ENCODE results near the gene PFN3. TPM values are rescaled to one million over a fixed set of nuclear protein-coding genes. Genes with fewer than 3 reads are reported as not detected.

Gene PFN3
- total and polyA plus RNA-seq, 2 of the 13 experiments (the other 11 are each of a cell fraction or from before 2014, with no cell fraction given), result not detected

GRCh38 chr5:177446200-177447065 is 46.0 kb upstream of the PFN3 start, which contains the start of gene PRR7 (continued):
- no peak for TF ChIP-seq JDP2 (CRISPR knock-in tag; IDR thresholded peaks at IDR 0.05; ENCODE audit: borderline replicate concordance)
- no peak for TF ChIP-seq ZNF510 (CRISPR knock-in tag; IDR thresholded peaks at IDR 0.05; ENCODE audit: low read depth)
- TF ChIP-seq SNRNP70 (IDR thresholded peaks at IDR 0.05; ENCODE audit: low read depth, low read length), result no peak
- peak; percentile 50 for TF ChIP-seq POLR2G (IDR thresholded peaks at IDR 0.05; ENCODE audit: low read depth, low read length)
- no peak for TF ChIP-seq ZBTB8A (CRISPR knock-in tag; IDR thresholded peaks at IDR 0.05; ENCODE audit: borderline replicate concordance, low read depth)
- TF ChIP-seq GLI4 (CRISPR knock-in tag; IDR thresholded peaks at IDR 0.05; ENCODE audit: borderline replicate concordance), result no peak
- no peak for TF ChIP-seq PBX3 (CRISPR knock-in tag; IDR thresholded peaks at IDR 0.05; ENCODE audit: borderline replicate concordance)
- no peak for TF ChIP-seq ZMYM3 (CRISPR knock-in tag; IDR thresholded peaks at IDR 0.05)
- TF ChIP-seq ZNF816 (CRISPR knock-in tag; IDR thresholded peaks at IDR 0.05; ENCODE audit: borderline replicate concordance), result no peak
- no peak for TF ChIP-seq ZNF609 (CRISPR knock-in tag; IDR thresholded peaks at IDR 0.05; ENCODE audit: borderline replicate concordance)
- no peak for TF ChIP-seq NR2F6 (IDR thresholded peaks at IDR 0.05)
- TF ChIP-seq NR2F6 (CRISPR knock-in tag; IDR thresholded peaks at IDR 0.05), result no peak
- TF ChIP-seq KDM4B (CRISPR knock-in tag; IDR thresholded peaks at IDR 0.05), result no peak
- no peak for TF ChIP-seq GFI1 (CRISPR knock-in tag; IDR thresholded peaks at IDR 0.05; ENCODE audit: borderline replicate concordance)
- no peak for TF ChIP-seq ARID5B (CRISPR knock-in tag; IDR thresholded peaks at IDR 0.05)
- no peak for TF ChIP-seq DNMT3B (CRISPR knock-in tag; conservative IDR thresholded peaks at IDR 0.05)
- TF ChIP-seq U2AF1 (optimal IDR thresholded peaks at IDR 0.05; ENCODE audit: low read depth, low read length), result no peak
- TF ChIP-seq ZNF329 (CRISPR knock-in tag; IDR thresholded peaks at IDR 0.05; ENCODE audit: low read depth), result no peak

Data from HepG2 (cell line).